H9 (cell line): ENCODE results near the gene RHBDD1. TPM values are rescaled to one million over a fixed set of nuclear protein-coding genes. Genes with fewer than 3 reads are reported as not detected.

Source experiments
- DNase-seq: peaks from one replicate; pipeline ENCODE4 v3.0.0-alpha.2; 2017
- H2AFZ ChIP-seq: one replicate; pipeline ENCODE4 v1.6.1; 2013; ENCODE audit warnings: mild to moderate bottlenecking, low read length, control low read depth, moderate library complexity
- H2AK5ac ChIP-seq: 2 replicates; pipeline ENCODE4 v1.6.1; 2013; ENCODE audit warnings: low read length, control low read depth, mixed read lengths; ENCODE audit not compliant: insufficient read length
- H2BK120ac ChIP-seq: one replicate; pipeline ENCODE4 v1.6.1; 2013; ENCODE audit warnings: low read depth, mild to moderate bottlenecking, low read length, control low read depth, inconsistent platforms; ENCODE audit not compliant: poor library complexity, severe bottlenecking
- H2BK12ac ChIP-seq: 2 replicates; pipeline ENCODE4 v1.6.1; 2013; ENCODE audit warnings: low read length, control low read depth, mixed read lengths, low read depth; ENCODE audit not compliant: insufficient read length
- H2BK15ac ChIP-seq: 2 replicates; pipeline ENCODE4 v1.6.1; 2013; ENCODE audit warnings: low read depth, low read length, control low read depth
- H2BK20ac ChIP-seq: one replicate; pipeline ENCODE4 v1.6.1; 2013; ENCODE audit warnings: low read depth, mild to moderate bottlenecking, low read length, control low read depth, inconsistent platforms; ENCODE audit not compliant: poor library complexity, severe bottlenecking
- H2BK5ac ChIP-seq: 2 replicates; pipeline ENCODE4 v1.6.1; 2013; ENCODE audit warnings: low read length, control low read depth, mixed read lengths; ENCODE audit not compliant: insufficient read length
- H3K14ac ChIP-seq: 2 replicates; pipeline ENCODE4 v1.6.1; 2013; ENCODE audit warnings: low read length, control low read depth; ENCODE audit not compliant: insufficient read depth
- H3K18ac ChIP-seq: 2 replicates; pipeline ENCODE4 v1.6.1; 2013; ENCODE audit warnings: low read depth, mild to moderate bottlenecking, mixed read lengths, low read length, control low read depth; ENCODE audit not compliant: insufficient read length
- H3K23ac ChIP-seq: 2 replicates; pipeline ENCODE4 v1.6.1; 2013; ENCODE audit warnings: low read length, control low read depth, mixed read lengths, low read depth; ENCODE audit not compliant: insufficient read length
- H3K23me2 ChIP-seq: 2 replicates; pipeline ENCODE4 v1.6.1; 2013; ENCODE audit warnings: low read depth, mild to moderate bottlenecking, mixed read lengths, low read length, control low read depth; ENCODE audit not compliant: insufficient read length, poor library complexity, severe bottlenecking
- H3K27ac ChIP-seq: 2 replicates; pipeline ENCODE4 v1.5.1; 2013; ENCODE audit warnings: low read length, control low read depth, mixed read lengths, low read depth; ENCODE audit not compliant: insufficient read length
- H3K27me3 ChIP-seq: 2 replicates; pipeline ENCODE4 v1.6.1; 2013; ENCODE audit warnings: low read length, control low read depth, inconsistent platforms; ENCODE audit not compliant: insufficient read depth
- H3K4ac ChIP-seq: 2 replicates; pipeline ENCODE4 v1.6.1; 2013; ENCODE audit warnings: low read depth, mild to moderate bottlenecking, control low read depth, inconsistent platforms, low read length, moderate library complexity
- H3K4me1 ChIP-seq: 2 replicates; pipeline ENCODE4 v1.6.1; 2013; ENCODE audit warnings: low read length, control low read depth, inconsistent platforms; ENCODE audit not compliant: insufficient read depth
- H3K4me2 ChIP-seq: 2 replicates; pipeline ENCODE4 v1.6.1; 2013; ENCODE audit warnings: low read length, control low read depth, mixed read lengths; ENCODE audit not compliant: insufficient read length, insufficient read depth
- H3K56ac ChIP-seq: 2 replicates; pipeline ENCODE4 v1.6.1; 2013; ENCODE audit warnings: low read depth, mild to moderate bottlenecking, mixed read lengths, low read length, control low read depth; ENCODE audit not compliant: insufficient read length
- H3K79me1 ChIP-seq: 2 replicates; pipeline ENCODE4 v1.6.1; 2013; ENCODE audit warnings: low read depth, mild to moderate bottlenecking, moderate library complexity, low read length, control low read depth, inconsistent platforms; ENCODE audit not compliant: insufficient read depth, poor library complexity, severe bottlenecking
- H3K79me2 ChIP-seq: 2 replicates; pipeline ENCODE4 v1.6.1; 2013; ENCODE audit warnings: low read length, control low read depth, inconsistent platforms; ENCODE audit not compliant: insufficient read depth
- H3K9ac ChIP-seq: 2 replicates; pipeline ENCODE4 v1.6.1; 2013; ENCODE audit warnings: low read length, control low read depth, mixed read lengths; ENCODE audit not compliant: insufficient read length; ENCODE audit errors: extremely low read depth
- H3K9me3 ChIP-seq: one replicate; pipeline ENCODE4 v1.6.1; 2013; ENCODE audit warnings: low read depth, low read length, inconsistent platforms; ENCODE audit not compliant: control insufficient read depth
- H3T11ph ChIP-seq: one replicate; pipeline ENCODE4 v1.6.1; 2013; ENCODE audit warnings: mild to moderate bottlenecking, low read length, control low read depth, inconsistent platforms
- H4K20me1 ChIP-seq: one replicate; pipeline ENCODE4 v1.6.1; 2013; ENCODE audit not compliant: control insufficient read depth, insufficient read length, insufficient read depth
- H4K5ac ChIP-seq: 2 replicates; pipeline ENCODE4 v1.6.1; 2013; ENCODE audit warnings: low read depth, mild to moderate bottlenecking, mixed read lengths, low read length, control low read depth; ENCODE audit not compliant: insufficient read length
- H4K8ac ChIP-seq: replicated peaks from 2 replicates; pipeline ENCODE4 v1.6.1; 2013; ENCODE audit warnings: low read length, control low read depth, mixed read lengths, low read depth; ENCODE audit not compliant: insufficient read length
- H4K91ac ChIP-seq: 2 replicates; pipeline ENCODE4 v1.6.1; 2013; ENCODE audit warnings: low read depth, mild to moderate bottlenecking, moderate library complexity, mixed read lengths, low read length, control low read depth; ENCODE audit not compliant: insufficient read length
- H3K27ac Mint-ChIP-seq, 3 experiments: 2 replicates in 2 of 3; 3 replicates in 1 of 3; pipeline ENCODE4 v1.8.0; 2020 to 2021; ENCODE audit warnings: mixed read lengths in 3 of 3, mild to moderate bottlenecking in 1 of 3, moderate library complexity in 1 of 3
- H3K27me3 Mint-ChIP-seq: 2 replicates; pipeline ENCODE4 v1.8.0; 2021; ENCODE audit warnings: low read depth, mild to moderate bottlenecking, moderate library complexity, mixed read lengths
- H3K36me3 Mint-ChIP-seq, 3 experiments: 2 replicates in 2 of 3; 3 replicates in 1 of 3; pipeline ENCODE4 v1.8.0; 2020 to 2021; ENCODE audit warnings: low read depth in 3 of 3, mixed read lengths in 3 of 3; ENCODE audit not compliant: insufficient read depth in 1 of 3
- H3K4me1 Mint-ChIP-seq, 2 experiments: 2 replicates each; pipeline ENCODE4 v1.8.0; 2020; ENCODE audit warnings: mixed read lengths in 2 of 2
- H3K4me3 Mint-ChIP-seq, 2 experiments: 2 replicates in 1 of 2; 3 replicates in 1 of 2; pipeline ENCODE4 v1.8.0; 2020 to 2021; ENCODE audit warnings: mild to moderate bottlenecking in 2 of 2, mixed read lengths in 2 of 2, moderate library complexity in 1 of 2
- H3K9me3 Mint-ChIP-seq, 2 experiments: 2 replicates in 1 of 2; 3 replicates in 1 of 2; pipeline ENCODE4 v1.8.0; 2020; ENCODE audit warnings: mild to moderate bottlenecking in 2 of 2, mixed read lengths in 2 of 2, moderate library complexity in 1 of 2
- WGBS: extraction: QIAGEN DNeasy Blood & Tissue Kit; methylation state at CpG from one replicate; pipeline ENCODE4 v1.1.7; 2013; ENCODE audit warnings: missing lambda C conversion rate, low lambda C conversion rate, mixed read lengths; ENCODE audit not compliant: insufficient read length; ENCODE audit errors: extremely low coverage; 5-methylcytosine and 5-hydroxymethylcytosine counted together
- total RNA-seq: library from RNA; stranded (reverse); gene quantifications from 2 replicates; pipeline ENCODE4 v1.2.1, GENCODE V29; 2021
- TF ChIP-seq, protein P1 (sequence below): fragments of 200-600 bp; sonication (generic); conservative IDR thresholded peaks from 3 replicates; pipeline ENCODE4 v1.8.0; 2021; ENCODE audit warnings: antibody characterized with exemption, mild to moderate bottlenecking

The RHBDD1 gene
- total RNA-seq, 1 experiment from 2014 or later: 24.9 TPM

GRCh38 chr2:226906163-226906693, 70.4 kb downstream of the RHBDD1 start:
- Histone ChIP-seq H3K9me3 (no peaks in the 10 kb centered on the region), H3K4ac (no peak overlapping the region), H3K23ac (no peak overlapping the region), H4K91ac (no peak overlapping the region), H3K79me2 (no peaks in the 10 kb centered on the region), H4K20me1 (no peaks in the 10 kb centered on the region), H3T11ph (no peak overlapping the region), H2BK120ac (no peak overlapping the region), H3K14ac (no peak overlapping the region), H3K56ac (no peak overlapping the region), H4K8ac (no peak overlapping the region), H2BK20ac (no peak overlapping the region), H3K23me2 (no peaks in the 10 kb centered on the region), H3K79me1 (no peaks in the 10 kb centered on the region), H2AFZ (no peak overlapping the region), H3K18ac (no peak overlapping the region), H3K27me3 (no peaks in the 10 kb centered on the region), H3K27ac (no peak overlapping the region), H2BK15ac (no peak overlapping the region), H4K5ac (no peak overlapping the region), H3K9ac (no peak overlapping the region), H3K4me1 (no peaks in the 10 kb centered on the region), H2BK5ac (no peak overlapping the region), H3K4me2 (no peak overlapping the region), H2AK5ac (no peak overlapping the region), H2BK12ac (no peak overlapping the region)
- H3K27me3 Mint-ChIP-seq: no peaks in the 10 kb centered on the region
- H3K27ac Mint-ChIP-seq: no peak overlapping the region
- H3K4me1 Mint-ChIP-seq: no peaks in the 10 kb centered on the region
- H3K36me3 Mint-ChIP-seq: peaks cover 0 to 4% (median 0%) of the 10 kb centered on the region in 3 experiments; a peak in 1 of 7 replicates
- TF ChIP-seq, protein P1, sequence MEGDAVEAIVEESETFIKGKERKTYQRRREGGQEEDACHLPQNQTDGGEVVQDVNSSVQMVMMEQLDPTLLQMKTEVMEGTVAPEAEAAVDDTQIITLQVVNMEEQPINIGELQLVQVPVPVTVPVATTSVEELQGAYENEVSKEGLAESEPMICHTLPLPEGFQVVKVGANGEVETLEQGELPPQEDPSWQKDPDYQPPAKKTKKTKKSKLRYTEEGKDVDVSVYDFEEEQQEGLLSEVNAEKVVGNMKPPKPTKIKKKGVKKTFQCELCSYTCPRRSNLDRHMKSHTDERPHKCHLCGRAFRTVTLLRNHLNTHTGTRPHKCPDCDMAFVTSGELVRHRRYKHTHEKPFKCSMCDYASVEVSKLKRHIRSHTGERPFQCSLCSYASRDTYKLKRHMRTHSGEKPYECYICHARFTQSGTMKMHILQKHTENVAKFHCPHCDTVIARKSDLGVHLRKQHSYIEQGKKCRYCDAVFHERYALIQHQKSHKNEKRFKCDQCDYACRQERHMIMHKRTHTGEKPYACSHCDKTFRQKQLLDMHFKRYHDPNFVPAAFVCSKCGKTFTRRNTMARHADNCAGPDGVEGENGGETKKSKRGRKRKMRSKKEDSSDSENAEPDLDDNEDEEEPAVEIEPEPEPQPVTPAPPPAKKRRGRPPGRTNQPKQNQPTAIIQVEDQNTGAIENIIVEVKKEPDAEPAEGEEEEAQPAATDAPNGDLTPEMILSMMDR: no peak
- no CpG with 5 or more reads among the region's 4 CpGs for WGBS
- DNase-seq: no peak
- H3K9me3 Mint-ChIP-seq: no peaks in the 10 kb centered on the region
- H3K4me3 Mint-ChIP-seq: no peak overlapping the region
